Measurements from ENCODE around the gene AKAP8.

DNA sequence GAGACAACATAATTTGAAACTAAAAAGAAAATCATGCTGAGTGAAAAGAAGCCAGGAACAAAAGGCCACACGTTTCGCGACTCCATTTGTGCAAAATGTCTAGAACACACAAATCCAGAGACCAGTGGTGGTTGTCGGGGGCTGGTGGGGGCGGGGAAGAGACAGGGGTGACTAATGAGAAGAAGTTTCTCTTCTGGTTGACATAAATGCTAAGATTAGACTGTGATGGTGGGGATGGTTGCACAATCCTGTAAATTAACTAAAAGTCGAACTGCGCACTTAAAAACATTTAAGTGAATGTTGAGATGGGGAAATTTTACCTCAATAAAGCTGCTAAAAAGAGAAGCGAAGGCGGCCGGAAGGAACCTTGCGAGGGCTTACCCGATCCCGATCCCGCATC is 7.1 kb downstream of the AKAP8 start:
- TF ChIP-seq, protein P1, sequence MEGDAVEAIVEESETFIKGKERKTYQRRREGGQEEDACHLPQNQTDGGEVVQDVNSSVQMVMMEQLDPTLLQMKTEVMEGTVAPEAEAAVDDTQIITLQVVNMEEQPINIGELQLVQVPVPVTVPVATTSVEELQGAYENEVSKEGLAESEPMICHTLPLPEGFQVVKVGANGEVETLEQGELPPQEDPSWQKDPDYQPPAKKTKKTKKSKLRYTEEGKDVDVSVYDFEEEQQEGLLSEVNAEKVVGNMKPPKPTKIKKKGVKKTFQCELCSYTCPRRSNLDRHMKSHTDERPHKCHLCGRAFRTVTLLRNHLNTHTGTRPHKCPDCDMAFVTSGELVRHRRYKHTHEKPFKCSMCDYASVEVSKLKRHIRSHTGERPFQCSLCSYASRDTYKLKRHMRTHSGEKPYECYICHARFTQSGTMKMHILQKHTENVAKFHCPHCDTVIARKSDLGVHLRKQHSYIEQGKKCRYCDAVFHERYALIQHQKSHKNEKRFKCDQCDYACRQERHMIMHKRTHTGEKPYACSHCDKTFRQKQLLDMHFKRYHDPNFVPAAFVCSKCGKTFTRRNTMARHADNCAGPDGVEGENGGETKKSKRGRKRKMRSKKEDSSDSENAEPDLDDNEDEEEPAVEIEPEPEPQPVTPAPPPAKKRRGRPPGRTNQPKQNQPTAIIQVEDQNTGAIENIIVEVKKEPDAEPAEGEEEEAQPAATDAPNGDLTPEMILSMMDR (IDR thresholded peaks at IDR 0.05; ENCODE audit: poor library complexity), result no peak
- no peak for TF ChIP-seq EZH2 (IDR thresholded peaks at IDR 0.05; ENCODE audit: borderline replicate concordance)
